ENCODE results near the gene PLCD1.
A peak's percentile ranks its signal among the peaks of the same experiment; 100 is the strongest.

Gene PLCD1

DNA sequence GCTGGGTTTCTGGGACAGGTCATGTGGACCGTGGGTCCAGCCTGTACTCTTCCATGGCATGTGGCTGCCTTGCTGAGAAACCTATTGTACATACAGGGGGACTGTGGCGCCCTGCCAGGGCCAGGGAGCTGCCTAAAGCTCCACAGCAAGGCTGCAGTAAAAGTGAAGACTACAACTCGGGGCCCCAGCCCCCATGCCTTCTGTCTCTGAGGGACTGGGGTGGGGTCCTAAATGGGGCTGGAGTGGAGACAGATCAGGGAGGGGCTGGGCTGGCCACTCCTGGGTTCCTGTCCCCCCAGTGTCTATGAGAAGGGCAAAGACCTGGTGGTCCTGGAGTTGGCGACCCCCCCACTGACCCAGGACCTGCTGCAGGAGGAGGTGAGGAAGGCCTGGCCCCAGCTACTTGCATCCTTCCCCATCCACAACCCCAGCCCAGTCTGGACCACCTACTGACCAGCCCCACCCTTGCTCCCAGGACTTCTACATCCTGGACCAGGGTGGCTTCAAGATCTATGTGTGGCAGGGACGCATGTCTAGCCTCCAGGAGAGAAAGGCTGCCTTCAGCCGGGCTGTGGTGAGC is 31.6 kb downstream of the PLCD1 start:
- H3K4me3 ChIP-seq (ENCODE audit: low read depth, low read length), result no peak overlapping the region
- POLR2A ChIA-PET, result no interaction called here
- DNase-seq (ENCODE audit: low read depth, low spot score), result no peak
- TF ChIP-seq, protein P1, sequence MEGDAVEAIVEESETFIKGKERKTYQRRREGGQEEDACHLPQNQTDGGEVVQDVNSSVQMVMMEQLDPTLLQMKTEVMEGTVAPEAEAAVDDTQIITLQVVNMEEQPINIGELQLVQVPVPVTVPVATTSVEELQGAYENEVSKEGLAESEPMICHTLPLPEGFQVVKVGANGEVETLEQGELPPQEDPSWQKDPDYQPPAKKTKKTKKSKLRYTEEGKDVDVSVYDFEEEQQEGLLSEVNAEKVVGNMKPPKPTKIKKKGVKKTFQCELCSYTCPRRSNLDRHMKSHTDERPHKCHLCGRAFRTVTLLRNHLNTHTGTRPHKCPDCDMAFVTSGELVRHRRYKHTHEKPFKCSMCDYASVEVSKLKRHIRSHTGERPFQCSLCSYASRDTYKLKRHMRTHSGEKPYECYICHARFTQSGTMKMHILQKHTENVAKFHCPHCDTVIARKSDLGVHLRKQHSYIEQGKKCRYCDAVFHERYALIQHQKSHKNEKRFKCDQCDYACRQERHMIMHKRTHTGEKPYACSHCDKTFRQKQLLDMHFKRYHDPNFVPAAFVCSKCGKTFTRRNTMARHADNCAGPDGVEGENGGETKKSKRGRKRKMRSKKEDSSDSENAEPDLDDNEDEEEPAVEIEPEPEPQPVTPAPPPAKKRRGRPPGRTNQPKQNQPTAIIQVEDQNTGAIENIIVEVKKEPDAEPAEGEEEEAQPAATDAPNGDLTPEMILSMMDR (IDR thresholded peaks at IDR 0.05; ENCODE audit: insufficient read depth, low read length, missing control alignments), result no peak
- CTCF ChIA-PET, result interaction anchor here (0.8 to 1.9 kb wide), 15 partner anchors 15 to 350 kb away, joined by 3 to 20 read pairs (median 3); partner anchors contain the start of gene PLCD1

DNA sequence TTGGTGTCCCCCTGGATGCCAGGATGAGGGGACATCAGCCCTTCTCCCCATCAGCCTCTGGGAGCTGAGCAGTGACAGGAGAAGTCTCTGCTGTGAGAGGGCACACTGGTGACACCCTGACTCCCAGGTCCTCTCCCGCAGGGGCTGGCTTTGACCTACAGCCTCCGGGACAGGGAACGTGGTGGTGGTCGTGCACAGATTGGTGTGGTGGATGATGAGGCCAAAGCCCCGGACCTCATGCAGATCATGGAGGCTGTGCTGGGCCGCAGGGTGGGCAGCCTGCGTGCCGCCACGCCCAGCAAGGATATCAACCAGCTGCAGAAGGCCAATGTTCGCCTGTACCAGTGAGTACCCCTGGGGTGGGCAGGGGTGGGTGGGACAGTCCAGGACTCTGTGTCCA is 32.1 kb downstream of the PLCD1 start:
- TF ChIP-seq, protein P1 (IDR thresholded peaks at IDR 0.05; ENCODE audit: insufficient read depth, low read length, missing control alignments), result no peak
- DNase-seq (ENCODE audit: low read depth, low spot score), result no peak
- ChIA-PET POLR2A (no interaction called here), CTCF (interaction anchor here (0.7 to 1.9 kb wide), 24 partner anchors 8 to 351 kb away, joined by 3 to 20 read pairs (median 3); partner anchors contain the start of gene PLCD1)
- no peak overlapping the region for H3K4me3 ChIP-seq (ENCODE audit: low read depth, low read length)

- POLR2A ChIA-PET, result interaction anchor here (0.6 kb wide), 1 partner anchor 127 kb away, joined by 4 read pairs; no protein-coding TSS in a partner anchor
- DNase-seq (ENCODE audit: low read depth, low spot score), result no peak
- TF ChIP-seq, protein P1 (IDR thresholded peaks at IDR 0.05; ENCODE audit: insufficient read depth, low read length, missing control alignments), result peak; percentile 90
- no peak overlapping the region for H3K4me3 ChIP-seq (ENCODE audit: low read depth, low read length)
- CTCF ChIA-PET, result interaction anchor here (0.7 to 1.9 kb wide), 22 partner anchors 8 to 351 kb away, joined by 3 to 20 read pairs (median 3); partner anchors contain the start of gene PLCD1
Observed at GRCh38 chr3:37996785-37997301, 32.6 kb downstream of the PLCD1 start.

GRCh38 chr3:37995652-37996641 is 33.5 kb downstream of the PLCD1 start:
- no peak overlapping the region for H3K4me3 ChIP-seq (ENCODE audit: low read depth, low read length)
- POLR2A ChIA-PET, result interaction anchor here (0.6 kb wide), 1 partner anchor 128 kb away, joined by 4 read pairs; no protein-coding TSS in a partner anchor
- no peak for DNase-seq (ENCODE audit: low read depth, low spot score)
- TF ChIP-seq, protein P1 (IDR thresholded peaks at IDR 0.05; ENCODE audit: insufficient read depth, low read length, missing control alignments), result no peak
- CTCF ChIA-PET, result interaction anchor here (0.8 to 1.9 kb wide), 19 partner anchors 9 to 352 kb away, joined by 3 to 20 read pairs (median 3); no protein-coding TSS in a partner anchor

DNA sequence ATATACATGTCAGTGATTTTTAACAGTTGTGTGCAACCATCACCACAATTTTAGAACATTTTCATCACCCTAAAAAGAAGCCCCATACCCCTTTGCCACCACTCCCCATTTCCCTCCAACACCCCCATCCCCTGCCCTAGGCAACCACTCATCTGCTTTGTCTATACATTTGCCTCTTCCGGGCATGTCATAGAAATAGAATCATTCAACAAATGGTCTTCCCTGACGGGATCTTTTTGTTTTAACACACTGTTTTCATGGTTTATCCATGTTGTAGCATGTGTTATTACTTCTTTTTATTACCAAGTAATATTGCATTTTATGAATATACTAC is 34.8 kb downstream of the PLCD1 start:
- peak overlapping the region; percentile 72 for H3K4me3 ChIP-seq (ENCODE audit: low read depth, low read length)
- DNase-seq (ENCODE audit: low read depth, low spot score), result no peak
- POLR2A ChIA-PET, result no interaction called here
- CTCF ChIA-PET, result interaction anchor here (1.0 kb wide), 1 partner anchor 138 kb away, joined by 3 read pairs; no protein-coding TSS in a partner anchor
- TF ChIP-seq, protein P1 (IDR thresholded peaks at IDR 0.05; ENCODE audit: insufficient read depth, low read length, missing control alignments), result no peak
